Pancreas (tissue), 10 donors: Measurements from ENCODE around the gene RBBP4. TPM values are rescaled to one million over a fixed set of nuclear protein-coding genes. Genes with fewer than 3 reads are reported as not detected.

ENCODE experiments used
- ATAC-seq, 4 donors: fragments of 200-7000 bp; cut with Tn5 transposase; one replicate each; pipeline versions ENCODE4 v1.8.0 to v1.9.1; 2020; ENCODE audit warnings: mild to moderate bottlenecking in 4 of 4, moderate library complexity in 4 of 4
- DNase-seq, 6 donors: peaks; one replicate each; pipeline ENCODE4 v3.0.0-alpha.2; 2020
- FAIRE-seq: peaks from 2 replicates; lab custom pipeline; 2012; peaks lifted over from hg19 to GRCh38; lab: Jason Lieb, UNC
- H3K27ac ChIP-seq, 4 donors: fragments of 200-600 bp; sonication (generic); 1 replicate in 3 of 4; 2 replicates in 1 of 4; pipeline versions ENCODE4 v1.5.0 to v1.8.0; 2020
- H3K27me3 ChIP-seq, 4 donors: fragments of 200-600 bp; one replicate each; pipeline ENCODE4 v1.8.0; 2021
- H3K36me3 ChIP-seq, 3 donors: fragments of 200-600 bp; sonication (generic) in 1 of 3; one replicate each; pipeline versions ENCODE4 v1.5.0 to v1.8.0; 2020 to 2021
- H3K4me1 ChIP-seq, 3 donors: fragments of 200-600 bp; one replicate each; pipeline ENCODE4 v1.8.0; 2021
- H3K4me3 ChIP-seq, 4 donors: fragments of 200-600 bp; sonication (generic) in 2 of 4; one replicate each; pipeline versions ENCODE4 v1.5.0 to v1.8.0; 2020 to 2021
- H3K9me3 ChIP-seq, 4 donors: fragments of 200-600 bp; one replicate each; pipeline ENCODE4 v1.8.0; 2021
- WGBS, 2 donors: extraction: QIAGEN DNeasy Blood & Tissue Kit; methylation state at CpG; one replicate each; pipeline ENCODE4 v1.1.7; 2013; 5-methylcytosine and 5-hydroxymethylcytosine counted together
- intact Hi-C, 3 donors: fragments of 100-400 bp; cut with DNase I; formaldehyde crosslinking; loops; one replicate each; pipeline versions ENCODE4 v1.11.1 to v1.14.2; 2022
- polyA plus RNA-seq, 2 donors: library from polyadenylated mRNA; stranded (reverse); fragments of 200-250 nt; gene quantifications; one replicate each; pipeline ENCODE4 v1.2.3, GENCODE V29; 2013
- total RNA-seq, 6 donors: library from RNA; stranded (reverse); fragmentation: NEBNext Ultra II Directional in 4 of 6; extraction: Animal tissue kit (Norgen Biotek cat#: 25700) in 4 of 6; gene quantifications; one replicate each; pipeline versions ENCODE4 v1.2.1 to v1.2.4, GENCODE V29; 2021 to 2023
- TF ChIP-seq, protein P1 (sequence below), 4 donors: fragments of 200-600 bp; sonication (generic) in 3 of 4; IDR thresholded peaks; one replicate each; pipeline versions ENCODE4 v1.5.0 to v1.8.0; 2021; ENCODE audit warnings: antibody characterized with exemption in 4 of 4
- donor health status: healthy with polysubstance abuse.
- donor health status: DM: no; HTN: no; CAD: no; lungs with moderate emphysema.
- donor health status: DM: no; HTN: no; CAD: no.
- donor health status: control.
- donor health status: control.
- donor health status: Bipolar disorder and iron deficiency.
- donor health status: DM: yes; HTN: yes; CAD: no.
- donor health status: DM: no; HTN: no; CAD: no.
- donor health status: DM: no; HTN: no; CAD: no.
- donor health status: DM: yes; HTN: yes; CAD: no.

RBBP4 gene
- total and polyA plus RNA-seq, 8 donors, result 19.7 to 115 (median 62.9) TPM

DNA sequence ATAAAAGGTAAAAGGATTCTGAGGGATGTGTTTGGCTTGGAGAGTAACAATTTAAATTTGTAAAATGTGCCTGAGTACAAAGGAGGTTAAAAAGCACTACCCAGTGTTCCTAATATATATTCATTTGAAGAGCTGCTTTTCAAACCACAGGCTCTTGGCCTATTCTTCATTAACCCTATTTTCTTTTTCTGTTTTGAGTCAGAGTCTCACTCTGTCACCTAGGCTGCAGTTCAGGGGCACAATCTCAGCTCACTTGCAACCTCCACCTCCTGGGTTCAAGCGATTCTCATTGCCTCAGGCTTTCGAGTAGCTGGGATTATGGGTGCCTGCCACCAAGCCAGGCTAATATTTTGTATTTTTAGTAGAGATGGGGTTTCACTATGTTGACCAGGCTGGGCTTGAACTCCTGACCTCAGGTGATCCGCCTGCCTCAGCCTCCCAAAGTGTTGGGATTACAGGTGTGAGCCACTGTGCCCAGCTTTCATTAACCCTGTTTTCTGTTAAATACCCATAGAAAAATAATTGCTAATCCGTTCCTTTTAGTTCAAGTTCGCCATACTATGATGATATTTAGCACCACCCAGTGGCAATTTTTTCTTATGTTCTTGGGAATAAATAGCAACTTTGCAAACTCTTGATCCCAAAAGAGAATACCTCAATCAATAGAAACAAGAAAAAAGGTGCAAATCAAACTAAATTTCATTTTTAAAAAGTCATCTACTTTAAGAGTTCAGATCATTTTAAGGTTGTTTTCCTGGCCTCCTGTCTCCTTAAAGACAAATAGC is 31.1 kb upstream of the RBBP4 start:
- no peaks in the 10 kb centered on the region for H3K9me3 ChIP-seq
- DNase-seq, result no peak
- no peaks in the 10 kb centered on the region for H3K27me3 ChIP-seq
- H3K4me3 ChIP-seq, result no peak overlapping the region
- WGBS, 2 donors, result 75 to 79% methylated on average over 5 of the region's 5 CpGs
- no peaks in the 10 kb centered on the region for H3K36me3 ChIP-seq
- intact Hi-C loops, result no loop called here
- no peaks in the 10 kb centered on the region for H3K4me1 ChIP-seq
- no peak overlapping the region for H3K27ac ChIP-seq
- no peak for FAIRE-seq
- TF ChIP-seq, protein P1, sequence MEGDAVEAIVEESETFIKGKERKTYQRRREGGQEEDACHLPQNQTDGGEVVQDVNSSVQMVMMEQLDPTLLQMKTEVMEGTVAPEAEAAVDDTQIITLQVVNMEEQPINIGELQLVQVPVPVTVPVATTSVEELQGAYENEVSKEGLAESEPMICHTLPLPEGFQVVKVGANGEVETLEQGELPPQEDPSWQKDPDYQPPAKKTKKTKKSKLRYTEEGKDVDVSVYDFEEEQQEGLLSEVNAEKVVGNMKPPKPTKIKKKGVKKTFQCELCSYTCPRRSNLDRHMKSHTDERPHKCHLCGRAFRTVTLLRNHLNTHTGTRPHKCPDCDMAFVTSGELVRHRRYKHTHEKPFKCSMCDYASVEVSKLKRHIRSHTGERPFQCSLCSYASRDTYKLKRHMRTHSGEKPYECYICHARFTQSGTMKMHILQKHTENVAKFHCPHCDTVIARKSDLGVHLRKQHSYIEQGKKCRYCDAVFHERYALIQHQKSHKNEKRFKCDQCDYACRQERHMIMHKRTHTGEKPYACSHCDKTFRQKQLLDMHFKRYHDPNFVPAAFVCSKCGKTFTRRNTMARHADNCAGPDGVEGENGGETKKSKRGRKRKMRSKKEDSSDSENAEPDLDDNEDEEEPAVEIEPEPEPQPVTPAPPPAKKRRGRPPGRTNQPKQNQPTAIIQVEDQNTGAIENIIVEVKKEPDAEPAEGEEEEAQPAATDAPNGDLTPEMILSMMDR (IDR thresholded peaks at IDR 0.05), result no peak
- no peak for ATAC-seq

DNA sequence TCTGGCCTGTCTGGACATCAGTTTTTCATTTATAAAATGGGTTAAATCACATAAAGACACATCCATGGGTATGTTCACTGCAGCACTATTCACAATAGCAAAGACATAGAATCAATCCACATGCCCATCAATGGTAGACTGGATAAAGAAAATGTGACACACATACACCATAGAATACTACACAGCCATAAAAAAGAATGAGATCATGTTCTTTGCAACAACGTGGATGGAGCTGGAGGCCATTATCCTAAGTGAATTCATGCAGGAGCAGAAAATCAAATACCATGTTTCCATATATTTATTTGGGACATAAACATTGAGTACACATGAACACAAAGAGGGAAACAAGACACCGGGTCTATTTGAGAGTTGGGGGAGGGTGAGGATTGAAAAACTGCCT is 28.8 kb upstream of the RBBP4 start:
- Histone ChIP-seq H3K27ac (no peak overlapping the region), H3K4me1 (no peaks in the 10 kb centered on the region), H3K36me3 (peaks cover 0 to 2% (median 0%) of the 10 kb centered on the region in 3 donors), H3K9me3 (no peaks in the 10 kb centered on the region), H3K27me3 (no peaks in the 10 kb centered on the region), H3K4me3 (no peak overlapping the region)
- intact Hi-C loops, result no loop called here
- ATAC-seq, result no peak
- TF ChIP-seq, protein P1 (IDR thresholded peaks at IDR 0.05), result no peak
- FAIRE-seq, result no peak
- 93 to 95% methylated on average over 2 of the region's 2 CpGs for WGBS, 2 donors
- DNase-seq, result no peak

DNA sequence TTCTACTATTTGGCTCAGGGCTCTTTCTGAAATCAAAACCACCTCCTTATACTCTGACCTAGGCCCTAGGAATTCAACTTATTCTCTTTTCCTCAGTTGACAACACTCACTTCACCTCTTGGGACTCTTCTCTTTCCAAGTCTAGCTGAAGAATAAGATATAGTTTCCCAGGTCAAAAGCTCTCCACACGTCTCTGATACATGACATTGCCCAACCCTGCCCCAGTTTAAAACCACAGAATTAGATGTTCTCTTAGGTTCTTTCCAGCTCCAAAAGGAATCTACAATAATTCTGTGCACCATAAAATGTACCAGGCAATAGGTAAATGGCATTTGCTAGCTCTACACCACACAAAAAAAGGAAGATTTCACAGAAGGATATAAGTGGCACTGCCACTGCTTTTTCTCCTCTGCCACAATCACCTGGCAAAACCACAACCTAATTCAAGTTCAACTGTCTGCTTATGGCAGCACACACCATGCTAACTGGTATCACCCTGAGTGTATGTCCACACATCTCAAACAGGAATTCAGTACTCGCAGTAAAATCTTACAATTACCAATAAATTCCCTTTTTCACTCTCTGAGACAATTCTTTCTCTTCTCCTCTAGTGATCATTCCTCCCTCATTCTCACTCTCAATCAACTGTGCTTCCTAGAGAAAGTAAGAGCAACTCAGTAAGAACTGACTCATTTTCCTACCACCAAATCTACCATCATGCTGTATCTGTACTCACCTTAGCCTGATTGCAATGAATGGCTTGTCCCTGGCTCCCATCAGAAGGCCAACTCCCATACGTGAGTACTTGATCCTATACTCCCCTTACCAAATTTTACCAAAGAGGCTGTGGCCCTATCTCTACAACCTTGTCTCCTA is 28.0 kb upstream of the RBBP4 start:
- 80 to 95% methylated on average over 3 of the region's 3 CpGs for WGBS, 2 donors
- Histone ChIP-seq H3K27ac (no peak overlapping the region), H3K27me3 (no peaks in the 10 kb centered on the region), H3K4me3 (no peak overlapping the region), H3K9me3 (no peaks in the 10 kb centered on the region), H3K4me1 (no peaks in the 10 kb centered on the region), H3K36me3 (peaks cover 0 to 10% (median 0%) of the 10 kb centered on the region in 3 donors)
- no peak for DNase-seq
- no peak for FAIRE-seq
- TF ChIP-seq, protein P1 (IDR thresholded peaks at IDR 0.05), result no peak
- no peak for ATAC-seq
- intact Hi-C loops, result no loop called here

DNA sequence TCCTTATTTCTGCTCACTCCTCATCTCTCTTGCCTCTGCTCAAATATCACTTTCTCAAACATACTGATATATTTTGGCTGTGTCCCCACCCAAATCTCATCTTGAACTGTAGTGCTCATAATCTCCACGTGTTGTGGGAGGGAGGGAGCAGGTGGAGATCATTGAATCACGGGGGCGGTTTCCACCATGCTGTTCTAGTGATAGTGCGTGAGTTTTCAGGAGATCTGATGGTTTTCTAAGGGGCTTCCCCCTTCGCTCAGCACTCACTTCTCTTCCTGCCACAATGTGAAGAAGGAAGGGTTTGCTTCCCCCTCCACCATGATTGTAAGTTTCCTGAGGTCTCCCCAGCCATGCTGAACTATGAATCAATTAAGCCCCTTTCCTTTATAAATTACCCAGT is 27.2 kb upstream of the RBBP4 start:
- intact Hi-C loops, result no loop called here
- Histone ChIP-seq H3K27ac (no peak overlapping the region), H3K9me3 (no peaks in the 10 kb centered on the region), H3K36me3 (peaks cover 0 to 16% (median 0%) of the 10 kb centered on the region in 3 donors), H3K4me1 (no peaks in the 10 kb centered on the region), H3K4me3 (no peak overlapping the region), H3K27me3 (no peaks in the 10 kb centered on the region)
- 84 to 87% methylated on average over 5 of the region's 5 CpGs for WGBS, 2 donors
- TF ChIP-seq, protein P1 (IDR thresholded peaks at IDR 0.05), result no peak
- DNase-seq (no peak), ATAC-seq (no peak), FAIRE-seq (no peak)
